ENCODE results near the gene KDSR. TPM values are rescaled to one million over a fixed set of nuclear protein-coding genes. Genes with fewer than 3 reads are reported as not detected.

KDSR gene
- total and polyA plus RNA-seq, 2 of the 13 experiments (the other 11 are each of a cell fraction or from before 2014, with no cell fraction given) = 10.4 to 20.9 TPM

GRCh38 chr18:63410792-63411191 is 43.8 kb upstream of the KDSR start (continued):
- TF ChIP-seq ZHX2 (IDR thresholded peaks at IDR 0.05; ENCODE audit: low read depth) = no peak
- no peak for TF ChIP-seq ZHX2 (CRISPR knock-in tag; IDR thresholded peaks at IDR 0.05; ENCODE audit: borderline replicate concordance)
- 0 out of 2 replicates have a peak, but pooled peaks have one; percentile 22 for TF ChIP-seq FOXA3 (CRISPR knock-in tag; IDR thresholded peaks at IDR 0.05)
- TF ChIP-seq ASH2L (IDR thresholded peaks at IDR 0.05; ENCODE audit: insufficient read length, low read depth, low read length) = peak; percentile 22
- TF ChIP-seq RARA (CRISPR knock-in tag; IDR thresholded peaks at IDR 0.05) = 0 out of 2 replicates have a peak, but pooled peaks have one; percentile 18
- TF ChIP-seq BHLHE40 (IDR thresholded peaks at IDR 0.05; ENCODE audit: low read length) = peak; percentile 90
- no peak for TF ChIP-seq ZBTB44 (CRISPR knock-in tag; IDR thresholded peaks at IDR 0.05)
- TF ChIP-seq SAP130 (CRISPR knock-in tag; IDR thresholded peaks at IDR 0.05; ENCODE audit: low read depth) = peak; percentile 59; the same call in 1 of the 2 replicates
- TF ChIP-seq GATAD2A (CRISPR knock-in tag; IDR thresholded peaks at IDR 0.05) = peak; percentile 32; the same call in 1 of the 2 replicates
- TF ChIP-seq ZNF790 (CRISPR knock-in tag; IDR thresholded peaks at IDR 0.05; ENCODE audit: borderline replicate concordance) = no peak
- peak; percentile 51; the same call in 1 of the 2 replicates for TF ChIP-seq HOMEZ (CRISPR knock-in tag; IDR thresholded peaks at IDR 0.05; ENCODE audit: low read depth)
- TF ChIP-seq FOSL1 (CRISPR knock-in tag; IDR thresholded peaks at IDR 0.05; ENCODE audit: borderline replicate concordance) = peak; percentile 50; the same call in 1 of the 2 replicates
- TF ChIP-seq SNRNP70 (IDR thresholded peaks at IDR 0.05; ENCODE audit: low read depth, low read length) = no peak
- TF ChIP-seq POLR2AphosphoS2 (IDR thresholded peaks at IDR 0.05; ENCODE audit: low read depth, low read length) = no peak
- peak; percentile 62 for TF ChIP-seq ARID5B (CRISPR knock-in tag; IDR thresholded peaks at IDR 0.05)
- peak; percentile 25; the same call in 1 of the 2 replicates for TF ChIP-seq HNF4A (CRISPR knock-in tag; IDR thresholded peaks at IDR 0.05)
- peak; percentile 52; the same call in 1 of the 2 replicates for TF ChIP-seq ATF3 (CRISPR knock-in tag; IDR thresholded peaks at IDR 0.05)

Measured in HepG2 (cell line).